ENCODE data around the gene LRRC8A.

Gene LRRC8A

DNA sequence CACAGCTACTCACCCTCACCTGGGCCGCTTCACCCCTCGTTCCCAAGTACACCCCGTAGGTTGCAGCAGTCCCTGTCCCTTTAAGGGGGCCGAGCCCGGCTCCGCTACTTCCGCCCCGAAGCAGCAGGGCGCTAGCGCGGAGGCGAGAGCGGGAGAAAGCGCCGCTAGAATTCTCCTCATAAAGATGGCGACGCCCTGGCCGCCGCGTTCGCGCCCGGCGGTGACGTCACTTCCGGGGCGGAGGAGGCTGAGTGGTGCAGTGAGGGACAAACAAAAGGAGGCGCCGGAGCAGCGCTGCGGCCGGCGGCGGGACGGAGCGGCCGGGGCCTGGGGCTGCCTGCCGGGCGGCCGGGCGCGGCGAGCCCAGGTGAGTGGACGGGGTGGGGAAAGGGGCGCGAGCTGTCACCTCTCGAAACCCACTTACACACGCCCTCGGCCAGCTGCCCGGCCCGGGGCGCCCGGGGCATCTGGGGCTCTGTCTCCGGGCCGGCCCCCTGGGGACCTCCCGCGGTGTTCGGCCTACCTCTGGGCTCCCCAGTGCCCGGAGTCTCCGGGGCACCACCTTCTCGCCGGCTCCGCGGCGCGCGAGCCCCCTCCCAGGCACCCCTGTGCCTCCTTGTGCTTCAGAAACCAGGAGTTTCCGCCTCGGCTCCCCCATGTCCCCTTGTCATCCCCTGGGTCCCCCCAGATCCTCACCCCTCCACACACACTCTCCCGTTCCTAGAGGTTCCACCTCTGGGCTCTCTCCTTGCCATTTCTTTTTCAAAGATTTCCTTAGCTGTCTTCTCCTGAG lies at the start of gene LRRC8A, which contains the start of gene KYAT1 (continued):
- 0 out of 2 replicates have a peak, but pooled peaks have one; percentile 14 for TF ChIP-seq ZNF843 (tag by site-specific recombination; IDR thresholded peaks at IDR 0.05)
- TF ChIP-seq GLIS1 (tag by site-specific recombination; IDR thresholded peaks at IDR 0.05) = peak; percentile 88
- TF ChIP-seq ZBTB21 (tag by site-specific recombination; IDR thresholded peaks at IDR 0.05) = peak; percentile 86
- no peak for TF ChIP-seq ZNF529 (tag by site-specific recombination; IDR thresholded peaks at IDR 0.05; ENCODE audit: insufficient replicate concordance)
- peak; percentile 57 for TF ChIP-seq KLF9 (tag by site-specific recombination; IDR thresholded peaks at IDR 0.05; ENCODE audit: low read depth)
- TF ChIP-seq BCL11B (tag by site-specific recombination; IDR thresholded peaks at IDR 0.05; ENCODE audit: low read depth) = no peak
- TF ChIP-seq, protein P1, sequence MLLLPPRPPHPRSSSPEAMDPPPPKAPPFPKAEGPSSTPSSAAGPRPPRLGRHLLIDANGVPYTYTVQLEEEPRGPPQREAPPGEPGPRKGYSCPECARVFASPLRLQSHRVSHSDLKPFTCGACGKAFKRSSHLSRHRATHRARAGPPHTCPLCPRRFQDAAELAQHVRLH (tag by site-specific recombination; IDR thresholded peaks at IDR 0.05) = 0 out of 2 replicates have a peak, but pooled peaks have one; percentile 10
- TF ChIP-seq, protein P2, sequence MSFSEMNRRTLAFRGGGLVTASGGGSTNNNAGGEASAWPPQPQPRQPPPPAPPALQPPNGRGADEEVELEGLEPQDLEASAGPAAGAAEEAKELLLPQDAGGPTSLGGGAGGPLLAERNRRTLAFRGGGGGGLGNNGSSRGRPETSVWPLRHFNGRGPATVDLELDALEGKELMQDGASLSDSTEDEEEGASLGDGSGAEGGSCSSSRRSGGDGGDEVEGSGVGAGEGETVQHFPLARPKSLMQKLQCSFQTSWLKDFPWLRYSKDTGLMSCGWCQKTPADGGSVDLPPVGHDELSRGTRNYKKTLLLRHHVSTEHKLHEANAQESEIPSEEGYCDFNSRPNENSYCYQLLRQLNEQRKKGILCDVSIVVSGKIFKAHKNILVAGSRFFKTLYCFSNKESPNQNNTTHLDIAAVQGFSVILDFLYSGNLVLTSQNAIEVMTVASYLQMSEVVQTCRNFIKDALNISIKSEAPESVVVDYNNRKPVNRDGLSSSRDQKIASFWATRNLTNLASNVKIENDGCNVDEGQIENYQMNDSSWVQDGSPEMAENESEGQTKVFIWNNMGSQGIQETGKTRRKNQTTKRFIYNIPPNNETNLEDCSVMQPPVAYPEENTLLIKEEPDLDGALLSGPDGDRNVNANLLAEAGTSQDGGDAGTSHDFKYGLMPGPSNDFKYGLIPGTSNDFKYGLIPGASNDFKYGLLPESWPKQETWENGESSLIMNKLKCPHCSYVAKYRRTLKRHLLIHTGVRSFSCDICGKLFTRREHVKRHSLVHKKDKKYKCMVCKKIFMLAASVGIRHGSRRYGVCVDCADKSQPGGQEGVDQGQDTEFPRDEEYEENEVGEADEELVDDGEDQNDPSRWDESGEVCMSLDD (tag by site-specific recombination; IDR thresholded peaks at IDR 0.05) = peak; percentile 70
- TF ChIP-seq KLF1 (tag by site-specific recombination; IDR thresholded peaks at IDR 0.05) = peak; percentile 68
- TF ChIP-seq ZNF324 (tag by site-specific recombination; IDR thresholded peaks at IDR 0.05) = peak; percentile 71; the same call in 1 of the 2 replicates
- peak; percentile 66 for TF ChIP-seq ZFHX2 (tag by site-specific recombination; conservative IDR thresholded peaks at IDR 0.05)
- peak; percentile 55; the same call in 1 of the 2 replicates for TF ChIP-seq TRIM28 (IDR thresholded peaks at IDR 0.05; ENCODE audit: borderline replicate concordance, low read length)
- TF ChIP-seq, protein P3, sequence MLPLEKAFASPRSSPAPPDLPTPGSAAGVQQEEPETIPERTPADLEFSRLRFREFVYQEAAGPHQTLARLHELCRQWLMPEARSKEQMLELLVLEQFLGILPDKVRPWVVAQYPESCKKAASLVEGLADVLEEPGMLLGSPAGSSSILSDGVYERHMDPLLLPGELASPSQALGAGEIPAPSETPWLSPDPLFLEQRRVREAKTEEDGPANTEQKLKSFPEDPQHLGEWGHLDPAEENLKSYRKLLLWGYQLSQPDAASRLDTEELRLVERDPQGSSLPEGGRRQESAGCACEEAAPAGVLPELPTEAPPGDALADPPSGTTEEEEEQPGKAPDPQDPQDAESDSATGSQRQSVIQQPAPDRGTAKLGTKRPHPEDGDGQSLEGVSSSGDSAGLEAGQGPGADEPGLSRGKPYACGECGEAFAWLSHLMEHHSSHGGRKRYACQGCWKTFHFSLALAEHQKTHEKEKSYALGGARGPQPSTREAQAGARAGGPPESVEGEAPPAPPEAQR (tag by site-specific recombination; IDR thresholded peaks at IDR 0.05) = peak; percentile 50; the same call in 1 of the 2 replicates
- TF ChIP-seq GLIS2 (tag by site-specific recombination; IDR thresholded peaks at IDR 0.05) = peak; percentile 91
- TF ChIP-seq ZIC2 (tag by site-specific recombination; IDR thresholded peaks at IDR 0.05) = peak; percentile 48
- TF ChIP-seq, protein P4, sequence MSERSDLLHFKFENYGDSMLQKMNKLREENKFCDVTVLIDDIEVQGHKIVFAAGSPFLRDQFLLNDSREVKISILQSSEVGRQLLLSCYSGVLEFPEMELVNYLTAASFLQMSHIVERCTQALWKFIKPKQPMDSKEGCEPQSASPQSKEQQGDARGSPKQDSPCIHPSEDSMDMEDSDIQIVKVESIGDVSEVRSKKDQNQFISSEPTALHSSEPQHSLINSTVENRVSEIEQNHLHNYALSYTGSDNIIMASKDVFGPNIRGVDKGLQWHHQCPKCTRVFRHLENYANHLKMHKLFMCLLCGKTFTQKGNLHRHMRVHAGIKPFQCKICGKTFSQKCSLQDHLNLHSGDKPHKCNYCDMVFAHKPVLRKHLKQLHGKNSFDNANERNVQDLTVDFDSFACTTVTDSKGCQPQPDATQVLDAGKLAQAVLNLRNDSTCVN (tag by site-specific recombination; optimal IDR thresholded peaks at IDR 0.05) = peak; percentile 87
- no peak for TF ChIP-seq ZNF184 (tag by site-specific recombination; IDR thresholded peaks at IDR 0.05)
- TF ChIP-seq, protein P5, sequence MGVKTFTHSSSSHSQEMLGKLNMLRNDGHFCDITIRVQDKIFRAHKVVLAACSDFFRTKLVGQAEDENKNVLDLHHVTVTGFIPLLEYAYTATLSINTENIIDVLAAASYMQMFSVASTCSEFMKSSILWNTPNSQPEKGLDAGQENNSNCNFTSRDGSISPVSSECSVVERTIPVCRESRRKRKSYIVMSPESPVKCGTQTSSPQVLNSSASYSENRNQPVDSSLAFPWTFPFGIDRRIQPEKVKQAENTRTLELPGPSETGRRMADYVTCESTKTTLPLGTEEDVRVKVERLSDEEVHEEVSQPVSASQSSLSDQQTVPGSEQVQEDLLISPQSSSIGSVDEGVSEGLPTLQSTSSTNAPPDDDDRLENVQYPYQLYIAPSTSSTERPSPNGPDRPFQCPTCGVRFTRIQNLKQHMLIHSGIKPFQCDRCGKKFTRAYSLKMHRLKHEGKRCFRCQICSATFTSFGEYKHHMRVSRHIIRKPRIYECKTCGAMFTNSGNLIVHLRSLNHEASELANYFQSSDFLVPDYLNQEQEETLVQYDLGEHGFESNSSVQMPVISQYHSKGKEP (tag by site-specific recombination; IDR thresholded peaks at IDR 0.05) = peak; percentile 42; the same call in 1 of the 2 replicates
- no peak for TF ChIP-seq SP7 (tag by site-specific recombination; IDR thresholded peaks at IDR 0.05)
- no peak for TF ChIP-seq ZNF514 (tag by site-specific recombination; IDR thresholded peaks at IDR 0.05)
- no peak for TF ChIP-seq ZNF776 (tag by site-specific recombination; IDR thresholded peaks at IDR 0.05; ENCODE audit: borderline replicate concordance)
- TF ChIP-seq FEZF1 (tag by site-specific recombination; IDR thresholded peaks at IDR 0.05) = 0 out of 2 replicates have a peak, but pooled peaks have one; percentile 3
- peak; percentile 80; the same call in 1 of the 2 replicates for TF ChIP-seq ZNF391 (tag by site-specific recombination; IDR thresholded peaks at IDR 0.05; ENCODE audit: borderline replicate concordance, low read depth)
- peak; percentile 83 for TF ChIP-seq ZBTB48 (tag by site-specific recombination; IDR thresholded peaks at IDR 0.05)
- peak; percentile 8; the same call in 1 of the 2 replicates for TF ChIP-seq ZNF24 (tag by site-specific recombination; IDR thresholded peaks at IDR 0.05)
- peak; percentile 38; the same call in 1 of the 2 replicates for TF ChIP-seq ZNF677 (tag by site-specific recombination; IDR thresholded peaks at IDR 0.05)
- TF ChIP-seq ZFP41 (tag by site-specific recombination; IDR thresholded peaks at IDR 0.05; ENCODE audit: borderline replicate concordance) = no peak
- TF ChIP-seq SP3 (tag by site-specific recombination; IDR thresholded peaks at IDR 0.05) = peak; percentile 86
- TF ChIP-seq, protein P6, sequence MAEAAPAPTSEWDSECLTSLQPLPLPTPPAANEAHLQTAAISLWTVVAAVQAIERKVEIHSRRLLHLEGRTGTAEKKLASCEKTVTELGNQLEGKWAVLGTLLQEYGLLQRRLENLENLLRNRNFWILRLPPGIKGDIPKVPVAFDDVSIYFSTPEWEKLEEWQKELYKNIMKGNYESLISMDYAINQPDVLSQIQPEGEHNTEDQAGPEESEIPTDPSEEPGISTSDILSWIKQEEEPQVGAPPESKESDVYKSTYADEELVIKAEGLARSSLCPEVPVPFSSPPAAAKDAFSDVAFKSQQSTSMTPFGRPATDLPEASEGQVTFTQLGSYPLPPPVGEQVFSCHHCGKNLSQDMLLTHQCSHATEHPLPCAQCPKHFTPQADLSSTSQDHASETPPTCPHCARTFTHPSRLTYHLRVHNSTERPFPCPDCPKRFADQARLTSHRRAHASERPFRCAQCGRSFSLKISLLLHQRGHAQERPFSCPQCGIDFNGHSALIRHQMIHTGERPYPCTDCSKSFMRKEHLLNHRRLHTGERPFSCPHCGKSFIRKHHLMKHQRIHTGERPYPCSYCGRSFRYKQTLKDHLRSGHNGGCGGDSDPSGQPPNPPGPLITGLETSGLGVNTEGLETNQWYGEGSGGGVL (tag by site-specific recombination; IDR thresholded peaks at IDR 0.05) = peak; percentile 48
- no peak for TF ChIP-seq ZNF658 (tag by site-specific recombination; IDR thresholded peaks at IDR 0.05)

Data from HEK293 (cell line).